Subcutaneous adipose tissue (tissue), 4 donors: ENCODE measurements around the gene PAX5. TPM values are rescaled to one million over a fixed set of nuclear protein-coding genes. Genes with fewer than 3 reads are reported as not detected.

ENCODE experiments used
- CTCF ChIP-seq: fragments of 450-650 bp; IDR thresholded peaks from one replicate; pipeline ENCODE4 v1.5.1; 2016; ENCODE audit warnings: low read depth, mild to moderate bottlenecking, control low read depth, antibody characterized with exemption, moderate library complexity
- total RNA-seq, 4 donors: library from RNA; depleted of rRNA; stranded (reverse); fragments of >200 nt; gene quantifications; one replicate each; pipeline ENCODE4 v1.1.0, GENCODE V29; 2016

PAX5 gene
- total RNA-seq, 4 donors from 2014 or later = under 0.01 to 0.19 (median 0.17) TPM; not detected in 1

GRCh38 chr9:36942891-36943290 lies 91.2 kb downstream of the PAX5 start:
- no peak for TF ChIP-seq CTCF

DNA sequence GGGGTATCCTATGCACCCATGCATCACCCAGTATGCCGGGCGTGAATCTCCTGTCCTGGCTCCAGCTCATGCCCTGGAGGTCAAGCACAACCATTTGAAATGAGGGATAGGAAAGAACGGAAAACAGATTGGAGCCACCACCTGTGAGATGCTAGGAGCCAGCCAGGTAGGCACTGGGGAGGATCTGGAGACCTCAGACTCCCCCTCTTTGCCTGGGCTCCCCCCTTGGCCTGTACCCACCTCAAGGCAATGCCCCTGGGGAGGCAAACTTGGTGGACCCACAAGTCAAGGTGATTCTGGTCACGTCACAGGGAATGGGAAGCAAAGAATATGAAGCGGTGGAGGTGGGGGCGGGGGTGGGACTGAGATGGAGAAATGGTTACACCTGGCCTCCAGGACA lies 92.6 kb downstream of the PAX5 start:
- no peak for TF ChIP-seq CTCF

- TF ChIP-seq CTCF = no peak
Measured at GRCh38 chr9:36940881-36941280, 93.2 kb downstream of the PAX5 start.

DNA sequence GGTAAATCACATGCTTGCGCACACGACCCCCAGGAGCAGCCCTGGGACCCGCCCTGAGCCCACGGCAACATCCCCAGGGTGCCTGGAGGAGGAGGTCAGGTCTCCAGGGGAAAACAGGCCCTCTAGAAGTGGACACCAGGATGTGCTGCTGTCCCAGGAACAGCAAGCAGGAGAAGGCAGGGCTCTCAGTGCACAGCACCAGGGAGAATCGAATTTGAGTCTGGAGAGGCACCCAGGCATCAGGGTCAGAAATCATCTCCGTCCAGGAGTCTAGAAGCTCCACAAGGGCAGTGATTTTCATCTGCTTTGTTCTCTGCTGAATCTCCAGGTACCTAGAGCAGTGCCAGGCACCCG lies 93.6 kb downstream of the PAX5 start:
- no peak for TF ChIP-seq CTCF

- no peak for TF ChIP-seq CTCF
Measured at GRCh38 chr9:36939655-36940499, 94.2 kb downstream of the PAX5 start.

GRCh38 chr9:36939214-36939613 lies 94.9 kb downstream of the PAX5 start:
- no peak for TF ChIP-seq CTCF

GRCh38 chr9:36938617-36939016 lies 95.5 kb downstream of the PAX5 start:
- TF ChIP-seq CTCF = no peak
